Activated CD8-positive, alpha-beta memory T cell treated with anti-CD3 and anti-CD28 coated beads, Interleukin-2, amount 50 U/mL, for 1 hour (primary cell): Measurements from ENCODE around the gene CREB5.

Experiments used
- DNase-seq: peaks from one replicate; pipeline ENCODE4 v3.0.0-alpha.2; 2020; ENCODE audit errors: extremely low read depth

CREB5 gene

DNA sequence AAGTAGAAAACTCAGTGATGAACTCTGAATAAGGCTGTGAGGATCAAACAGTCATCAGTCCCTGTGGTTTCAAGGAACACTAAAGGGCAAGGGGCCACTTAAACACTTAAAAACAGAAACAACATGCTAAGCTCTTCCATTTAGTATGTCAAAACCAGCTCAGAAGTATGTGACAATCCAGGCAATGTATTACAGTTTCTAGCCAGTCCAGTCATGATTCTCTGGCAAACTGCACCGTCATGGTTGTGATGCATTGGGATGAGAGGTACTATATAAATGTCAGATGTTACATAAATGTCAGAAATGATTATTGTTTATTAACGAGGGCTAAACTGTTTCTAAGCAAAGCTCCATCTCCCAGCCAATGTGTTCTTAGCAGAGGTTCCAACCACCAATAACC is 4.7 kb upstream of the CREB5 start:
- no peak for DNase-seq

DNA sequence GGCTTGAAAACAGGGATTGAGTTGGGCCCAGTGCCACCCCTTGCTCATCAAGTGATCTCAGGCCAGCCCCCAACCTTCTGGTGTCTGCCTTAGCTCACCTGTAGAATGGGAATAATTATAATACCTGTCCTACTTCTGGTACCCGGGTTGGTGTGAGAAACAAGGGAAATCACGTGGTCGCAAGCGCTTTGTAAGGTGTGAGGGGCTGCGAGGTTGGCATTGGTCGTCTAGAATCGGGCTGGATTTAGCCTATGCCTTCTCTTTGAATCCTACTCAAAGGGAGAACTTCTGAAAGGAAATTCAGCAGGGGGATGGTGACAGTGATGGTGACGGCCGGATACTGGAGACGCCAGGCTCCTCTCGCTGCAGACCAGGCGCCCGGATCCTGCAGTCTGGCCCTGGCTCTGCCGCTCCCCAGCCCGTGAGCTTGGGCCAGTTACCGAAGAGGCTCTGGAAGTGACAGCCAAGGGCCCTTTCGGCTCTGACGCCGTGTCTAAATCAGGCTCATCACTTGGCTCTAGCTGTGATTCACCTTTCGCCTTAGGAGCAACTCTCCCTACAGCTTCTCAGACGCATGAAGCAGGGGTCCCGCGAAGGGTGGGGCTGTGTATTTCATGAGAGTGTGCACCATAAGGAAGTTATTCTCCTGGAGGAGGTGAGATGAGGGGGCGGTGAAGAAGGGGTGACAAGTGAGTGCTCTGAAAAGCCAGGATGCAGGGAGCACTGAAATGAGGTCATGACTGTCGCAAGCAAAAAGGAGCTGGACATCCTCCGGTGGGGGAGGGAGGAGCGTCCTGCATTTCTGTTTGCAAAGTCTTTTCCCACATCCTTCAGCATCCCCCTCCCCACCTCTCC is 4.0 kb upstream of the CREB5 start:
- no peak for DNase-seq

DNA sequence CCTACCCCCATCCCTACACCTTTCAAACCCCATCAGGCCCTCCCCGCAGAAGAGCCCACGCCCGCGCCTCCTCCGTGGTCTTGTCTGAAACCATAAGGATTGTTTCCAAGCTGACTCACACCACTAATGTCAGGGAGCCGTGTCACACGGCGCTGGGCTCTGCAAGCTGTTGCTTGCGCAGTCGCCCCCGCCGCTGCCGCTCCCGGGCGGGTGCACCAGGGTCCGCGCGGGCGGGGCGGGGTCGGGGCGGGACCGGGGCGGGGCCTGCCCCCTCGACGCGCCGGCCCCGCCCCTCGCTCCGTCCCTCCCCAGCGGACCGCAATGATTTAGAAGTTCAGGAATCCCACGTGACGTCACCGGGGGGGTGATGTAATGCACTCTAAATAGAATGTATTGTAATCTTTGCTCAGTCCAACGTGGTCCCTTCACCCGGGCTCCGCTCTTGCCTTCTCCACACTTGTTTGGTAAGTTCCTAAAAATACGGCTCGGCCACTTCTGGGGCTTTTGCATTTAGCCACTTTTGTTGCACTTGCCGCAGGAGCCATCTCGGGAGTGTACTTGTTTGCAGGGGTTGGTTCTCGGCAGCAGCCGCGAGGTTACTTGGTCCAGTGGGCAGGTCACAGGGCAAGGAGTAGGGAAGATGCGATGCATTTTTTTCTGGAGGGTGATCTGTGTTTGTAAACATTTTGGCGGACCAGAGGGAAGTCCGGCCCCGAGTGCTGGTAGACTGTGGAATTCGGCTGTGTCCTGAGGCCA is 3.2 kb upstream of the CREB5 start:
- DNase-seq: peak; percentile 16

DNA sequence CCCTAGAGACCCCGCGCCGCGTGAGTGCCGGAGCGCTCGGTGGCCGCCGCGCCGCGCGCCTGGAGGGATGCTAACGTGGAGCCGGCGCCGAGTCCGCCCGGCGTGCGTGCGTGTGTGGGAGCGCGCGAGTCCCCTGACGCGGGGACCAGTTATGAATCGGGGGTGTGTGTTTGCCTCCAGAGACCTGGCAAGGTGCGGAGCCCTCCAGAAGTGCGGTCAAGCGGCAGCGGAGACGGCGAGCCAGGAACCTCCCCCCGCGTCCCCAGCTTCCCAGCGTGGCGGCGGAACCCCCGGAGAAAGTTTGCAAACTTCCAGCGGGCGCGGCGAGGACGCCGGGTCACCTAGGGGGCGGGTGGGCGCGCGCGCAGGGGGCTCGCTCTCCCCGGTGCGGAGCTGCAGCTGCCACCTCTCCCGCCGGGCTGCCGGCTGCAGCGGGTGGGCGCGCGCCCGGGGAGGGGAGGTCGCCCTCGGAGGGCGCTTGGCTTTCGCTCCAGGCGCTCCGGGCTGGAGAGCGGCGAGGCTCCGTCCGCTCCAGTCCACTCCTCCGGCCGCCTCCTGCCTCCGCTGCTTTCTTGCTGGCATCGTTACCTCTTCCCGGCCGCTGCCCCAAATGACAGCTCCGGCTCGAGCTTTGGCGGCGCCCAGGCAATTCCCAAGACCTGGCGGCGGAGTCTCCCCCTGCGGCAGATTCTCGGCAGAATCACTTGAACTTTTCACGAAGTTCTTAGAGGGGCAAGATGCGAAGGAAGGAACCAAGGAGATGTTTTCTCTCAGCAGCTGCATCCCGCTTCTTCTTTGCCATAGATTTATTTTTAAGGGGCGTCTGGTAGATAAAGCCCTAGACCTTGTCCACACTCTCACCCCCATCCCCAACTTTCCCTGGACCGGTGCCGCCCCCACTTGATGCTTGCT is 2.3 kb upstream of the CREB5 start:
- no peak for DNase-seq

DNA sequence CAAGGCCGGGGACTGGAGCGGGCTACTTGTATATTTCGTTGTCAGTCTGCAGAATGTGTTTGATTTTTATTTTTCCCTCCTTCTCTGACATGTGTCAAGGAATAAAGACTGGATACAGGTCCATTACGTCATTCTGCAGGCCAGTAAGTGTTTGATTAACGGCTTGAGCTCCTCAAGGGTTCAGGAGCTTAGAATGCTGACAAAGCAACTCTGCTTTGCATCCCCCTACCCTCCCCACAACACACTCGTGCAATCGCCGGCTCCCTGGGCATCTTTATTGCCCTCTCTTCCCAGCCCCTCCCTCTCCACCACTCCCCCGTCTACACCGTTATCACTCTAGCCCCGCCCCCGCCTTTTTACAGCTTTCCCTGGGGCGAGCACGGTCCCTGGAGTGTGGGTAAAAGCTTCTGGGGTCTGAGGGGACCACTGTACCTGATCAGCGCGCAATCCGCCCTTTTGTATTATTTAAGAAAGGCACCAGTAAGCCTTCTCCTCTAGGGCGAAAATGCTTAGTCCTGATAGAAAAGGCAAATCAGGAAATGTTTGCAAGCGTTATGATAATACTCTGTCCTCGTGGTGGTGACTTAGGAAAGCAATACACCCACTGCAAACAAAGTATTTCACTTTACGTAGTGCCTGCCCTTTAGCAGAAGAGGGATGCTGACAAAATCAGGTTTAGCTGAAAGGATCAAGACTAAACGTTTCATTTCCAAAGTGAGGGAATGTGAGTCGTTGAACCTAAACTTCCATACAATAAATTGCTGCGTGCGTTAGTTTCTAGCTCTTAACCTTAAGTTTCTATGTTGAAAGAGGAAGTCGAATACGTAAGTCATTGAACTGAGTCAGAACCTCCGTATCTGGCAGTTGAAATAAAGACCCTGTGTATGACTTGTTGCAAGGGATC is 1.4 kb upstream of the CREB5 start:
- DNase-seq: no peak

DNA sequence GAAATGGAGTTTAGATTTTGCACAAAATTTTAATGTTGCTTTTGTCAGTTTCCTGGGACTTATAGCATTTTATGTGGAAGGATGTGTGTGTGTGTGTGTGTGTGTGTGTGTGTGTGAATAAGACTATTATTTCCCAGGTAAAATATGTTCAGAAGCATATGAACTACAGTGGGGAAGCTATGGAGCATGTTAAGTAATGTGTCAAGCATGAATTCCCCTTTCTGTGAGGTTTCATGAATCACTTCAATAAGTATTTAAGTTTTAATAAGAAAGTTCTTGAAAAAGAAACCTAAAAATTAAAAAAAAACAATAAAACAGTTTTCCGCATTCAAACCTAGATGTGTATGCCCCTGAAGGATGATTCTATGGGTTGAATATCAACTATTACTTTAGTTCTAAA is 693 bp downstream of the CREB5 start:
- no peak for DNase-seq

DNA sequence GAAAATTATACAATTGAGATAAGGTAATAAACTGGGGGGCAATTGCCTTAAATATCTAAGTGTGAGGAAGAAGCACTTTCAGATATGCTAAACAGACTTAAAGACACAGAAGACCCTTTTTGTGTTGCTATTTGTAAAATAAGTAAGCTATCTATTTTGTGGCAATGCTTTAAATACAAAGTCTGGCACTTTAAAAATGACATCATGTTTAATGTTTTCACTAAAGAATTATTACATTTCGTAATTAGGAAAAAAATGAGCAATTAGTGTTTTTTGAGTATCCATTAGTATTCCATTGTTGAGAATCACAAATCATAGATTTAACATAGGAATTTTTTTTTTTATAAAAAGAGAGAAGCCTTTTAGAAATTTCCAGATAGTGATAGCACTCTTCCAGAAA is 2.1 kb downstream of the CREB5 start:
- no peak for DNase-seq

DNA sequence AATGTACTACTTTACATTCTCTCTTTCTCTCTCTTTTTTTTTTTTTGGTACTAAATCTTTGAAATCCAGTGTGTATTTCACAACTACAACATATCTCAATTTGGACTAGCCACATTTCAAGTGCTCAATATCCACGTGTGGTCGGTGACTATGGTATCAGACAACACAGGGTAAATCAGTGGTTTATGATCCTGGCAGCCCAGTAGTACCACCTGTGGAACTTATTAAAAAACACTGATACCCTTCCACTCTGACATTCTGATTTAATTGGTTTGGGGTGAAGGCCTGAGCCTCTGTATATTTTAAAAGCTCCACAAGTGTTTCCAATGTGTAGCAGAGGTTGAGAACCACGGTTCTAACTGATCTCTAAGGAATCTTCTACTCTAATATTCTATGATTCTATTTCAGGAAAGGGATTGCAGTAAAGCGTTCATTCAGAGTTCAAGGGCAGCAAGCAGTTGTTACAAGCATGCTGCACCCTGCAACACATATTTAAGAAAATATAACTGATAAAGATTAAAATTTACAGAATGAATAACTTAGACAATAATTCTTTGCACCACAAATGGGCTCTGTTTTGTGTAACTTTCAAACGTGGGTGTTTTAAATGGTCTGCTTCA is 5.1 kb downstream of the CREB5 start:
- no peak for DNase-seq

DNA sequence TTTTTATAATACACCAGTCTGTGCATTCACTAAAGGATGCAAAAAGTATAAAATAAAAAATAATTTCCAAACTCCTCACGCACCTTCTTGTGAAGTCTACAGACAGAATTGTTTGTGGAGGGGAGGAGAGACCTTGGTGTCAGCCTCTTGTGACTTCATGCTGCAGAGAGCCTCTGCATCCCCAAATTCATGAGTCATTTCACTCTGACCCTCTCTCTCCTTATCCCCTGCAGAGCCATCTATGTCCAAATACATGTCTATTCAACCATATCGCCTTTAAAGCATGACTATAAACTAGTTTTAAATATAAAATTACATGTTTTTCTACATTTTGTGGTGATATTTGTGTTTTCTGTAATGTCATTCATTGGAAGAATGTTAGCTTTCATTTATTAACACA is 6.0 kb downstream of the CREB5 start:
- no peak for DNase-seq

DNA sequence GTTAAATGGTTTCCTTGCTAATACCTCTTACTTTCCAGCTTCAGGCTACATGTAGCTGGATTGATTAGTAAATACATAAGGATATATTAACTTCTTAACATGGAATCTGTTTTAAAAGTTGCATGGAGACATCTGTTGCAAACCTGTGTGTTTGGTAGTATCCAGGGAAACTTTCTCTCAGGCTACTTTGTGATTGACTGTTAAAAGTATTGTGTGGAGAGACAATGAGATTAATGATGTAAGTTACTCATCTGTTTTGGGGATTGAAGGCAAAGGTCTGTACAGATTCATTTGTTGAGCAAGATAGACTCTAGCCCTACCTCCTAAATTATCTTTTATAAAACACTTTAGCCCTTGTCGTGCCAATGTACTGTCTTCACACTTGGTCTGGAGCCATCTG is 6.6 kb downstream of the CREB5 start:
- DNase-seq: no peak

DNA sequence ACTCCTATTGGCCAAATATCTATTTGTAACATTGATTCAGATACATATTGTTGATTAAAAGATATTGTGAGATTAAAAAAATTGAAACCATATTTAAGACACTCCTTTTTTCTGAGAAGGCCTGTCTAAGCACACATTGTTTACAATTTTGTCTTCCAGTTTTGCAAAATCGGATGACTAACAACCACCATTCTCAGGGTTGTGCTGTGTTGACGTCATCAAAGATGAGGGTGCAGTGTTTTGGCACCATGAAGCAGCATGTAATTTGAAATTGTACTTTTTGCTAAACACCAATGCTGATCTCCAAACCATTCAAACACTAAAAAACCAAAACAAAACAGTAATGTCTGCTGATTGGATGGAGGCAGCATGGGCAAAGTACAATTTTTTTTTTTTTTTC is 7.4 kb downstream of the CREB5 start:
- DNase-seq: no peak

DNA sequence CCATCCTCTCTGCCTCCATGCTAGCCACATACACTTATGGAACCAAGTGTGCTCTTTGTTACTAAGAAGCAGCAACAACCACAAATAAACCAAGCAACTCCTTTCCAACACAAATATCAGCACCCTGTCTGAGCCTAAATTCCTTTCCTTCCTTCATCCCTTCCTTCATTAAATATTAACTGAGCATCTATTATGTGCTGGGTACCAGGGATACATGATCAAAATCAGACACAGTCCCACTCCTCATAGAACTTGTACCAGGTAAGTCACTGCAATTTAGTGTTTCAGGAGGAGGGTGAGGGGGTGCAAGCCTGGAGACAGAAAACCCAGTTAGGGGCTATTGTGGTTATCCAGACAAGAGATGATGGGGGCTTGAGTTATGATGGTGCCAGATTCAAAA is 10.8 kb downstream of the CREB5 start:
- no peak for DNase-seq

DNA sequence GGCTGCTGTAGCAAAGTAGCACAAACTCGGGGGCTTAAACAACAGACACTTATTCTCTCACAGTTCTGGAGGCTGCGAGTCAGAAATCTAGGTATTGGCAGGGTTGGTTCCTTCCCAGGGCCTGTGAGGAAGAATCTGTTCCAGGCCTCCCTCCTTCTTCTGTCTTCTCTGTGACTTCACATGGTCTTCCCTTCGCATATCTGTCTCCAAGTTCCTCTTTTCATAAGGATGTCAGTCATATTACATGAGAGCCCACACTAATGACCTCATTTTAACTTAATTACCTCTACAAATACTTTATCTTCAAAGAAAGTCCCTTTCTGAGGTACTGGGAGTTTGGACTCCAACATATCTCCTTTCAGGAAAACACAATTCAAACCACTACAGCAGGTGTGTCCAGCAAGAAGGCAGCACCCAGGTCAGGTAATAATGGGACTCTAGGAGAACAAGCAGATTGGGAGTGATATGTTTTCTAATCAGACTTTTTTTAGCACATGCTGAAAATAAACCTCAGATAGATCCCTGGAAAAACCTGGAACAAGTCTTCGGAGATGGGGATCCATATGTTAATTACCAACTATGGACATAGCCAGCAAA is 11.7 kb downstream of the CREB5 start:
- DNase-seq: no peak

DNA sequence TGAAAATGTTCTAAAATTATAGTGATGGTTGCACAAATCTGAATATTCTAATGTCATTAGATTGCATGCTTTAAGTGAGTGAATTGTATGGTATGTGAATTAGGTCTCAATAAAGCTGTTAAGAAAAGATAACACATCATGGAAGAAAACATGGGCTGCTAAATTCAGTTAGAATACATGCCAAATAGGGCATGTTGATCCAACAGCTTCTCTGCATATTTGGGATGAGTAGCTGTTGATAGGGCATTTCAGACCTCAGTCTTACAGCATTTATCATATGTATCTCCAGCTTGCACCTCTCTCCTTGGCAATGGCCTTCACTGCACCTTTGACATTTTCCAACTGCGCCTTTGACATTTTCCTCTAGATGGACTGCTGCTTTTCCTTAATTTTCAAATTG is 13.2 kb downstream of the CREB5 start:
- no peak for DNase-seq

DNA sequence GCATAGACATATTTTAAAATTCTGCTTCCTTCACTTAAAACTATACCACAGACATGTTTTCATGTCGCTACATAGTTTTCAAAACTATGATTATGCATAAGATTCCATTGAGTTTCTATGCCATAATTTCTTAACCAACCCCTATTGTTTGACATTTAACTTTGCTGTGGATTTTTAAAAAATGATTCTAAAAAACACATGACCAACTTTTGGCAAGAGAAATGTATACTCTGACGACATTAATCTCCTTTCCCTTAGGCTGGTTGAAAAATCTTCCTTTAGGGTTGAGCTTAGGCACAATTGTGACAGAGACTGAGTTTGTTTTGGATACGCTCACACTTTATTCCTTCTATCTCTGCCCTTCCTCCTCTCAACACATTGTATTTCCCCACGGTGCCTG is 14.9 kb downstream of the CREB5 start:
- DNase-seq: no peak

DNA sequence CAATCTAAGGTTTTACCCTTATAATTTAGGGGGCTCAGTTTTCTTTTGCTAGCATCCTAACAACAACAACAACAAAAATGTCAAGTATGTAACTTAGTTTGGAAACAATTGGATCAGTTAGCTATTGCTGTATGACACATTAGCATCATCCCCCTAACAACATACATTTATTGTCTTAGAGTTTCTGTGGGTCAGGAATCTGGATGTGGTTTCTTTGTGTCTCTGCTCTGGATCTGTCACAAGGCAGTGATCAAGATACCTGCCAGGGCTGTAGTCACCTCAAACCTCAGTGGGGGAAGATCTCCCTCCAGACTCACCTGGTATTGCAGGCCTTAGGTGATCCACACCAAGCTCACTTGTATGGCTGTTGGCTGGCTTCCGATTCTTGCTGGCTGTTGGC is 18.3 kb downstream of the CREB5 start:
- DNase-seq: no peak

DNA sequence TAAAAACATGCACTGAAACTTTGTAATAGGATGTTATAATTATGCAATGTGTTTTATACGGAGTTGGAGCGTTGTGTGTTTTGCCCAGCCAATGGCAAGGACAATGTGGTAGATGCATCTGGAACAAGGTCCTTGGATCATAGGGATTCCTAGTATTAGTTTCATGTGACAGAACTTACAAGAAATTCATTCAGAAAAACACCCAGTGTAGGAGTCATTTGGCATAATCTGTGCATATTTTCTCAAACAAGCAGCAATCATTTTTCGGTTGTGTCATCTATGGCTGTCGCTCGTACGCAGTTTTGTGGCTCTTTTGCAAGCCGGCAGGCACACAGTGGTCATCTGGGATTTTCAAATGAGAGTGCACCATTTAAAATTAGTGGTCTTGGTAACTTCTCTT is 19.8 kb downstream of the CREB5 start:
- no peak for DNase-seq

DNA sequence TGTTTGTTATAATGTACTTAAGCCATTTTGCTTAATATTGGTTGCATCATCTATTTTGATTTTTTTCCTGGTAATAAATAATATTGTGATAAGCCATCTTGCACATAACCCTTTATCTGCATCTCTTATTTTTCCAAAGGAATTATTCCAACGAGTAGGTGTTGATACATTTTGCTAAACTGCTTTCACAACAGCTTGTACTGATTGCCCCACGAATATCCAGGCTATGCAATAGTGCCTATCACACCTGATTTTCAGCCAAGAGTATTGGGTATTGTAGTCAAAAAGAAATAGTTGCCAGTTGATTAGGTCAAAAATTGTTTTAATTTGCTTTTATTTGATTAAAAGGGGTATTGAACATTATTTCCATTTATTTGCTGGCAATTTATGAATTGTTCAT is 20.7 kb downstream of the CREB5 start:
- no peak for DNase-seq

DNA sequence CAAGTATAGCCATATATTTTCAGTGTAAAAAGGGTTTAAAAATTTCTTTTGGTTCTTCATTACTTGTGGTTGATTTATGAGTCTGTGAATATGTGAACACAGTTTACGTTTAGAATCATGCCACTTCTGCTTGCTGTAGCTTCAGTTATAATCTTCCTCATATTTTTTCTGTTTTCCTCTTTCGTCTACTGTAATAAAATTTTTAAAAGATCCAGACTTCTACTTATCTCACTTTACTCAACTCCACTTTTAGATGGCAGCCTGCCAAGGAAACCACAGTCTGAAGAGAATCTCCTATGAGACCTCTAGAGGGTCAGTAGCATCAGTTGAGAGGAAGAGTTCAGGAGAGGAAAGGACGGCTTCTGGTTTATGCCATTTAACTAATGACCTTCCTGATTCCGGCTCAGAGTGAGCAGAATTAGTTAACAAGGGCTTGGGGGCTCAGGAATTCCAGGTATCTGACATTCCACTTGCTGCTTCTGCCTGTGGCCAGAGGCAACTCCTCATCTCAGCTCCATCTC is 21.4 kb downstream of the CREB5 start:
- DNase-seq: no peak

DNA sequence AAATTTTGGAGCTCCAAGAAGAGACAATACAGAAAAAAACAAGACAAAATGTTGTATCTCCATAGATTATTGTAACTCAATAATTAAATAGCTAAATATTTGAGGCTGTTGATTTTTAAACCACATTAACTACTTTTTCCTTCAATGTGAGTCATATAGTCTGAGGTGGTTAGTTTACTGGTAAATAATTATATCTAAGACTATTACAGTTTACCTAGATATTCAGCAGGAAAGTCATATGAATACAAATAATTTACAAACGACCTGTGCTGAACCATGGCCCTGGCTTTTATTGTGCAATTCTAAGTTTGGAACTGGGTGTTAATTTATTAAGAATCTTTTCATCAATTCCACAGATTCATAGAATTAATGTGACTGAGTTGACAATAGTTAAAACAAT is 22.2 kb downstream of the CREB5 start:
- DNase-seq: no peak
